H1 (cell line): ENCODE measurements around the gene CD52.

Experiments
- ASH2L ChIP-seq: fragments of 200-600, 300-600 bp; sonication (generic); IDR thresholded peaks from one replicate; pipeline ENCODE4 v1.7.1; 2017; ENCODE audit warnings: low read length
- CBX5 ChIP-seq: fragments of 300-800, 300-1000 bp; sonication (generic); IDR thresholded peaks from 2 replicates; pipeline ENCODE4 v1.7.1; 2016; ENCODE audit warnings: antibody characterized with exemption, low read length, low read depth
- CEBPB ChIP-seq: IDR thresholded peaks from 2 replicates; pipeline ENCODE4 v1.6.1; 2012; ENCODE audit warnings: low read depth, low read length
- CHD2 ChIP-seq: IDR thresholded peaks from 2 replicates; pipeline ENCODE4 v1.6.1; 2012; ENCODE audit warnings: low read length, improper control_type of control experiment
- EGR1 ChIP-seq: IDR thresholded peaks from 2 replicates; pipeline ENCODE4 v1.6.1; 2011; ENCODE audit warnings: low read depth, low read length, borderline replicate concordance
- JUN ChIP-seq: IDR thresholded peaks from 2 replicates; pipeline ENCODE4 v1.6.1; 2011; ENCODE audit warnings: low read depth, mild to moderate bottlenecking, improper control_type of control experiment, low read length
- KDM1A ChIP-seq: fragments of 200-600, 300-600 bp; sonication (generic); IDR thresholded peaks from 2 replicates; pipeline ENCODE4 v1.7.1; 2016; ENCODE audit warnings: mild to moderate bottlenecking, low read length, borderline replicate concordance
- POLR2A ChIP-seq, 2 experiments: IDR thresholded peaks; 1 replicate in 1 of 2; 2 replicates in 1 of 2; pipeline ENCODE4 v1.6.1; 2011; ENCODE audit warnings: low read depth in 2 of 2, low read length in 2 of 2, mild to moderate bottlenecking in 2 of 2; ENCODE audit errors: control extremely low read depth in 1 of 2
- TBP ChIP-seq: IDR thresholded peaks from 2 replicates; pipeline ENCODE4 v1.6.1; 2011; ENCODE audit warnings: low read depth, low read length, improper control_type of control experiment
- TF ChIP-seq, protein P1 (sequence below): IDR thresholded peaks from 2 replicates; pipeline ENCODE4 v1.6.1; 2012; ENCODE audit warnings: low read length, inconsistent platforms
- TF ChIP-seq, protein P2 (sequence below), 3 experiments: IDR thresholded peaks; 1 replicate in 2 of 3; 2 replicates in 1 of 3; pipeline versions ENCODE4 v1.5.1 to v1.6.1; 2011; ENCODE audit warnings: low read length in 3 of 3, mild to moderate bottlenecking in 3 of 3, inconsistent platforms in 2 of 3, low read depth in 1 of 3, moderate library complexity in 1 of 3; ENCODE audit not compliant: insufficient read depth in 1 of 3; ENCODE audit errors: control extremely low read depth in 1 of 3

DNA sequence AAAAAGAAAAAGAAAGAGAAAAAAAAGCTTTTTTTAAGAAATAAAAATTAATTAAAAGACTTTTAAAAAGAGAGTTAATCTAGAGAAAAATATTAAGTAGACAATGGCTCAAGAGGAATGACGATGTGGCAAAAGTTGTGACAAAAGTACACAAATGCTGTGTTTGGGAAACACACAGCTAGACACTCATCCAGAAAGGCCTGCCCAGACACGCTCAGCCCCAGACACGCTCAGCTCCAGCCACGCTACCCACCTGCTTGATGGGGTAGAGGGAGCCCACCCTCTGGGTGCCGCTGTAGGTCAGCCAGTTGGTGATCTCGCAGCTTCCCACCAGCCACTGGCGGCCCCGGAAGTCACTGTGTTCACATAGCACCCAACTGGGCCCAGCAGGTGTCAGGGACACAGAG, 10.2 kb downstream of the CD52 start:
- TF ChIP-seq CHD2: no peak
- TF ChIP-seq EGR1: no peak
- TF ChIP-seq, protein P1, sequence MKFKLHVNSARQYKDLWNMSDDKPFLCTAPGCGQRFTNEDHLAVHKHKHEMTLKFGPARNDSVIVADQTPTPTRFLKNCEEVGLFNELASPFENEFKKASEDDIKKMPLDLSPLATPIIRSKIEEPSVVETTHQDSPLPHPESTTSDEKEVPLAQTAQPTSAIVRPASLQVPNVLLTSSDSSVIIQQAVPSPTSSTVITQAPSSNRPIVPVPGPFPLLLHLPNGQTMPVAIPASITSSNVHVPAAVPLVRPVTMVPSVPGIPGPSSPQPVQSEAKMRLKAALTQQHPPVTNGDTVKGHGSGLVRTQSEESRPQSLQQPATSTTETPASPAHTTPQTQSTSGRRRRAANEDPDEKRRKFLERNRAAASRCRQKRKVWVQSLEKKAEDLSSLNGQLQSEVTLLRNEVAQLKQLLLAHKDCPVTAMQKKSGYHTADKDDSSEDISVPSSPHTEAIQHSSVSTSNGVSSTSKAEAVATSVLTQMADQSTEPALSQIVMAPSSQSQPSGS: no peak
- no peak for TF ChIP-seq CEBPB
- TF ChIP-seq, protein P2, sequence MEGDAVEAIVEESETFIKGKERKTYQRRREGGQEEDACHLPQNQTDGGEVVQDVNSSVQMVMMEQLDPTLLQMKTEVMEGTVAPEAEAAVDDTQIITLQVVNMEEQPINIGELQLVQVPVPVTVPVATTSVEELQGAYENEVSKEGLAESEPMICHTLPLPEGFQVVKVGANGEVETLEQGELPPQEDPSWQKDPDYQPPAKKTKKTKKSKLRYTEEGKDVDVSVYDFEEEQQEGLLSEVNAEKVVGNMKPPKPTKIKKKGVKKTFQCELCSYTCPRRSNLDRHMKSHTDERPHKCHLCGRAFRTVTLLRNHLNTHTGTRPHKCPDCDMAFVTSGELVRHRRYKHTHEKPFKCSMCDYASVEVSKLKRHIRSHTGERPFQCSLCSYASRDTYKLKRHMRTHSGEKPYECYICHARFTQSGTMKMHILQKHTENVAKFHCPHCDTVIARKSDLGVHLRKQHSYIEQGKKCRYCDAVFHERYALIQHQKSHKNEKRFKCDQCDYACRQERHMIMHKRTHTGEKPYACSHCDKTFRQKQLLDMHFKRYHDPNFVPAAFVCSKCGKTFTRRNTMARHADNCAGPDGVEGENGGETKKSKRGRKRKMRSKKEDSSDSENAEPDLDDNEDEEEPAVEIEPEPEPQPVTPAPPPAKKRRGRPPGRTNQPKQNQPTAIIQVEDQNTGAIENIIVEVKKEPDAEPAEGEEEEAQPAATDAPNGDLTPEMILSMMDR (IDR thresholded peaks at IDR 0.05; ENCODE audit: control extremely low read depth in 1 of 3, insufficient read depth in 1 of 3, low read depth in 1 of 3, low read length in 3 of 3): no peak
- no peak for TF ChIP-seq TBP
- no peak for TF ChIP-seq ASH2L
- no peak for TF ChIP-seq KDM1A
- TF ChIP-seq POLR2A (IDR thresholded peaks at IDR 0.05; ENCODE audit: control extremely low read depth in 1 of 2, low read depth in 2 of 2, low read length in 2 of 2): no peak
- no peak for TF ChIP-seq JUN
- TF ChIP-seq CBX5: no peak
